ENCODE data around the gene RBMS3. TPM values are rescaled to one million over a fixed set of nuclear protein-coding genes. Genes with fewer than 3 reads are reported as not detected.

The RBMS3 gene
- total RNA-seq, 1 experiment from 2014 or later = 0.42 TPM

DNA sequence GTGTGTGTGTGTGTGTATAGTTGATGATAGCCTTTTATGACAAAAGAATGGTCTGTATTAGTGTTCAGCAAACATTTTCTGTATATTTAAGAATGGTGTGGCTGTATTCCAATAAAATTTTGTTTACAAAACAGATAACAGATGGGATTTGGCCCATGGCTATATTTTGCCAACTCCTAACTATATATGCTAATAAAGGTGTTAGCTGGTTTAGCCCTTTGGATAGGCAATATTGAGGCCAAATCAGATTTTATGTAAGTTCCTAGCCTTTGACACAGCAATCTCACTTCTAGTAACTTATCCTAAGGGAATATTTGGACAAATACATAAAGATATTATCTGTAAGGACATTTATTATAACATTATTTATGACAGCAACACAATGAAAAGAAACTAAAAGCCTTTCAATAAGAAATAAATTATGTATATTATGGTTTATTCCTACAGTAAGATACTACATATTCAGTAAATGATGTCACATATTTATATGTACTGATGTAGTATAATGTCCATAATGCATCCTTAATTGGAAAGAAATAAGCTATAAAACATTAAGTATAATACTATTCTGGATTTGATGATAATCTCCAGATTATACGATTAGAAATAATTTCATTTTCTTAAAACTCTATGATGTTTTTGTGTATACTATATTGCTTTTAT is 264.0 kb downstream of the RBMS3 start:
- Histone ChIP-seq H3K9me3 (ENCODE audit: control insufficient read depth in 1 of 2, insufficient read depth in 1 of 2, low read depth in 1 of 2, low read length in 2 of 2) (no peaks in the 10 kb centered on the region), H4K20me1 (ENCODE audit: insufficient read depth) (no peaks in the 10 kb centered on the region), H3K9me2 (ENCODE audit: insufficient read depth) (no peaks in the 10 kb centered on the region), H3K27ac (ENCODE audit: low read depth, low read length) (no peak overlapping the region), H3K4me3 (replicated peaks in 1 of 2; ENCODE audit: low read depth in 1 of 2, low read length in 2 of 2) (no peak overlapping the region), H3K4me2 (ENCODE audit: low read length) (no peak overlapping the region), H2AFZ (ENCODE audit: low read depth, low read length, poor library complexity, severe bottlenecking) (no peak overlapping the region), H3K36me3 (ENCODE audit: control insufficient read depth in 1 of 2, insufficient read depth in 2 of 2, low read length in 2 of 2) (no peaks in the 10 kb centered on the region), H3K79me2 (ENCODE audit: insufficient read depth, low read length) (no peaks in the 10 kb centered on the region), H3K27me3 (ENCODE audit: insufficient read depth, low read length) (no peaks in the 10 kb centered on the region), H3K4me1 (ENCODE audit: control insufficient read depth in 1 of 2, insufficient read depth in 2 of 2, low read length in 2 of 2) (no peaks in the 10 kb centered on the region), H3K9ac (ENCODE audit: low read length) (no peak overlapping the region)
- DNase-seq (ENCODE audit: low read depth, low spot score) (no peak), ATAC-seq (no peak)
- ChIA-PET RAD21 (ENCODE audit: low non-redundant PET in 1 of 2, low total read pairs in 2 of 2, uncharacterized antibody in 2 of 2, unreplicated experiment in 2 of 2) (no interaction called here), CTCF (no interaction called here), POLR2A (no interaction called here)
- TF ChIP-seq POLR2A (IDR thresholded peaks at IDR 0.05; ENCODE audit: borderline replicate concordance, extremely low read depth, insufficient read depth, insufficient read length) = no peak
- TF ChIP-seq CBX3 (IDR thresholded peaks at IDR 0.05; ENCODE audit: low read depth) = no peak
- TF ChIP-seq YY1 (IDR thresholded peaks at IDR 0.05; ENCODE audit: extremely low read depth, insufficient replicate concordance, low read depth, low read length) = no peak
- TF ChIP-seq, protein P1, sequence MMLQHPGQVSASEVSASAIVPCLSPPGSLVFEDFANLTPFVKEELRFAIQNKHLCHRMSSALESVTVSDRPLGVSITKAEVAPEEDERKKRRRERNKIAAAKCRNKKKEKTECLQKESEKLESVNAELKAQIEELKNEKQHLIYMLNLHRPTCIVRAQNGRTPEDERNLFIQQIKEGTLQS (IDR thresholded peaks at IDR 0.05) = no peak
- TF ChIP-seq ELF1 (IDR thresholded peaks at IDR 0.05; ENCODE audit: borderline replicate concordance, low read depth) = no peak
- TF ChIP-seq, protein P2, sequence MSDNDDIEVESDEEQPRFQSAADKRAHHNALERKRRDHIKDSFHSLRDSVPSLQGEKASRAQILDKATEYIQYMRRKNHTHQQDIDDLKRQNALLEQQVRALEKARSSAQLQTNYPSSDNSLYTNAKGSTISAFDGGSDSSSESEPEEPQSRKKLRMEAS (IDR thresholded peaks at IDR 0.05) = no peak
- TF ChIP-seq CEBPB (IDR thresholded peaks at IDR 0.05; ENCODE audit: low read depth) = no peak
- TF ChIP-seq EZH2 (IDR thresholded peaks at IDR 0.05) = no peak
- TF ChIP-seq, protein P3, sequence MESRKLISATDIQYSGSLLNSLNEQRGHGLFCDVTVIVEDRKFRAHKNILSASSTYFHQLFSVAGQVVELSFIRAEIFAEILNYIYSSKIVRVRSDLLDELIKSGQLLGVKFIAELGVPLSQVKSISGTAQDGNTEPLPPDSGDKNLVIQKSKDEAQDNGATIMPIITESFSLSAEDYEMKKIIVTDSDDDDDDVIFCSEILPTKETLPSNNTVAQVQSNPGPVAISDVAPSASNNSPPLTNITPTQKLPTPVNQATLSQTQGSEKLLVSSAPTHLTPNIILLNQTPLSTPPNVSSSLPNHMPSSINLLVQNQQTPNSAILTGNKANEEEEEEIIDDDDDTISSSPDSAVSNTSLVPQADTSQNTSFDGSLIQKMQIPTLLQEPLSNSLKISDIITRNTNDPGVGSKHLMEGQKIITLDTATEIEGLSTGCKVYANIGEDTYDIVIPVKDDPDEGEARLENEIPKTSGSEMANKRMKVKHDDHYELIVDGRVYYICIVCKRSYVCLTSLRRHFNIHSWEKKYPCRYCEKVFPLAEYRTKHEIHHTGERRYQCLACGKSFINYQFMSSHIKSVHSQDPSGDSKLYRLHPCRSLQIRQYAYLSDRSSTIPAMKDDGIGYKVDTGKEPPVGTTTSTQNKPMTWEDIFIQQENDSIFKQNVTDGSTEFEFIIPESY (IDR thresholded peaks at IDR 0.05; ENCODE audit: extremely low read depth, insufficient replicate concordance, low read length) = no peak
- no peak for TF ChIP-seq ZNF274 (IDR thresholded peaks at IDR 0.05; ENCODE audit: low read depth, low read length)
- TF ChIP-seq EZH2phosphoT487 (IDR thresholded peaks at IDR 0.05; ENCODE audit: borderline replicate concordance) = no peak
- no peak for TF ChIP-seq SRF (IDR thresholded peaks at IDR 0.05; ENCODE audit: low read depth)
- TF ChIP-seq SIN3A (IDR thresholded peaks at IDR 0.05; ENCODE audit: low read depth) = no peak
- intact Hi-C loops (cut with micrococcal nuclease) = no loop called here
- no TSS peak for BruUV-seq (replicated peaks)

All from HCT116 (cell line).